ENCODE measurements around the gene SDS.

- TF ChIP-seq CTCF (IDR thresholded peaks at IDR 0.05): no peak
- no peak for TF ChIP-seq POLR2A (IDR thresholded peaks at IDR 0.05)
Measured at GRCh38 chr12:113396828-113397496, 6.7 kb downstream of the SDS start.
